HCT116 (cell line): ENCODE measurements around the gene BORCS5. TPM values are rescaled to one million over a fixed set of nuclear protein-coding genes. Genes with fewer than 3 reads are reported as not detected.

Source experiments
- ATAC-seq: fragments of 200-7000 bp; cut with Tn5 transposase; 2 replicates; pipeline ENCODE4 v1.9.1; 2020; ENCODE audit warnings: mild to moderate bottlenecking, moderate library complexity
- BruUV-seq: library from RNA; stranded (reverse); fragments of 400-500 nt; replicated peaks from 2 replicates; lab custom pipeline; 2021; lab: Mats Ljungman, UMichigan
- CTCF ChIA-PET: fragments of 300-600 bp; sonication (Branson Sonifier 250); formaldehyde crosslinking; loops from one replicate; lab custom pipeline; 2021; ENCODE audit warnings: antibody characterized with exemption; lab: Charles Lee
- POLR2A ChIA-PET: fragments of 300-600, 350-600 bp; sonication (Branson Sonifier 250); formaldehyde crosslinking; loops from one replicate; lab custom pipeline; 2021; ENCODE audit warnings: antibody characterized with exemption; lab: Charles Lee
- RAD21 ChIA-PET, 2 experiments: fragments of 300-600 bp; sonication (Branson Sonifier 250); formaldehyde crosslinking; loops; one replicate each; lab custom pipeline; 2023; ENCODE audit warnings: low total read pairs in 2 of 2; ENCODE audit not compliant: uncharacterized antibody in 2 of 2, unreplicated experiment in 2 of 2, low non-redundant PET in 1 of 2; lab: Charles Lee
- DNase-seq: peaks from one replicate; pipeline ENCODE4 v3.0.0-alpha.2; 2010; ENCODE audit warnings: low read depth, low spot score
- H2AFZ ChIP-seq: fragments of 200-600 bp; shearing (Covaris generic), sonication (generic); 2 replicates; pipeline ENCODE4 v1.6.1; 2017; ENCODE audit warnings: low read depth, mixed run types, mixed read lengths, antibody characterized with exemption, low read length; ENCODE audit not compliant: poor library complexity, severe bottlenecking
- H3K27ac ChIP-seq: 2 replicates; pipeline ENCODE4 v1.5.1; 2012; ENCODE audit warnings: low read depth, low read length
- H3K27me3 ChIP-seq: fragments of 200-600 bp; sonication (generic); 2 replicates; pipeline ENCODE4 v1.6.1; 2016; ENCODE audit warnings: mixed run types, low read length, mixed read lengths; ENCODE audit not compliant: insufficient read depth
- H3K36me3 ChIP-seq, 2 experiments: fragments of 200-500 bp in 1 of 2; fragments of 200-600 bp in 1 of 2; sonication (Bioruptor generic) in 1 of 2; sonication (generic) in 1 of 2; 2 replicates each; pipeline versions ENCODE4 v1.5.1 to v1.6.1; 2014 to 2016; ENCODE audit warnings: low read length in 2 of 2, inconsistent platforms in 1 of 2, mixed read lengths in 1 of 2, mixed run types in 1 of 2; ENCODE audit not compliant: insufficient read depth in 2 of 2, control insufficient read depth in 1 of 2
- H3K4me1 ChIP-seq, 2 experiments: fragments of 200-600 bp in 1 of 2; sonication (generic) in 1 of 2; 2 replicates each; pipeline versions ENCODE4 v1.5.1 to v1.6.1; 2012 to 2017; ENCODE audit warnings: low read length in 2 of 2, inconsistent platforms in 1 of 2, mild to moderate bottlenecking in 1 of 2, mixed read lengths in 1 of 2, mixed run types in 1 of 2, moderate library complexity in 1 of 2; ENCODE audit not compliant: insufficient read depth in 2 of 2, control insufficient read depth in 1 of 2
- H3K4me2 ChIP-seq: fragments of 200-600 bp; sonication (generic); 2 replicates; pipeline ENCODE4 v1.6.1; 2017; ENCODE audit warnings: mixed run types, low read length, mixed read lengths
- H3K4me3 ChIP-seq, 2 experiments: fragments of 200-600 bp in 1 of 2; sonication (generic) in 1 of 2; replicated peaks in 1 of 2; 2 replicates each; pipeline ENCODE4 v1.5.1; 2011 to 2016; ENCODE audit warnings: low read length in 2 of 2, control low read depth in 1 of 2, low read depth in 1 of 2, mild to moderate bottlenecking in 1 of 2, mixed read lengths in 1 of 2, mixed run types in 1 of 2
- H3K79me2 ChIP-seq: fragments of 200-600 bp; sonication (generic); 2 replicates; pipeline ENCODE4 v1.6.1; 2017; ENCODE audit warnings: mild to moderate bottlenecking, mixed run types, low read length, moderate library complexity, mixed read lengths; ENCODE audit not compliant: insufficient read depth
- H3K9ac ChIP-seq: fragments of 200-600 bp; sonication (generic); 2 replicates; pipeline ENCODE4 v1.6.1; 2016; ENCODE audit warnings: low read length, mixed read lengths
- H3K9me2 ChIP-seq: fragments of 200-600 bp; sonication (generic), shearing (Covaris generic); 2 replicates; pipeline ENCODE4 v1.6.1; 2017; ENCODE audit warnings: mixed run types, mild to moderate bottlenecking, moderate library complexity; ENCODE audit not compliant: insufficient read depth
- H3K9me3 ChIP-seq, 2 experiments: fragments of 200-500 bp in 1 of 2; fragments of 200-600 bp in 1 of 2; sonication (Bioruptor generic) in 1 of 2; sonication (generic) in 1 of 2; 2 replicates each; pipeline ENCODE4 v1.6.1; 2014 to 2017; ENCODE audit warnings: low read length in 2 of 2, mixed read lengths in 2 of 2, inconsistent platforms in 1 of 2, low read depth in 1 of 2, mild to moderate bottlenecking in 1 of 2, mixed run types in 1 of 2, moderate library complexity in 1 of 2; ENCODE audit not compliant: control insufficient read depth in 1 of 2, insufficient read depth in 1 of 2
- H4K20me1 ChIP-seq: fragments of 200-600 bp; sonication (generic), shearing (Covaris generic); 2 replicates; pipeline ENCODE4 v1.6.1; 2017; ENCODE audit warnings: mixed run types, mild to moderate bottlenecking, moderate library complexity; ENCODE audit not compliant: insufficient read depth
- CBX3 ChIP-seq: IDR thresholded peaks from 2 replicates; pipeline ENCODE4 v1.6.1; 2012; ENCODE audit warnings: low read depth
- CTCF ChIP-seq, 3 experiments: fragments of 200-600 bp in 1 of 3; sonication (generic) in 1 of 3; IDR thresholded peaks in 2 of 3; conservative IDR thresholded peaks in 1 of 3; 2 replicates each; pipeline ENCODE4 v1.5.1; 2012 to 2017; ENCODE audit warnings: low read depth in 2 of 3, low read length in 2 of 3, antibody characterized with exemption in 1 of 3, borderline replicate concordance in 1 of 3, control low read depth in 1 of 3, mild to moderate bottlenecking in 1 of 3, mixed read lengths in 1 of 3, mixed run types in 1 of 3, moderate library complexity in 1 of 3; ENCODE audit not compliant: insufficient read depth in 1 of 3
- EGR1 ChIP-seq: IDR thresholded peaks from 2 replicates; pipeline ENCODE4 v1.6.1; 2012; ENCODE audit warnings: low read depth
- ELF1 ChIP-seq: IDR thresholded peaks from 2 replicates; pipeline ENCODE4 v1.6.1; 2012; ENCODE audit warnings: low read depth, borderline replicate concordance
- EZH2 ChIP-seq: fragments of 200-600 bp; sonication (generic); IDR thresholded peaks from 2 replicates; pipeline ENCODE4 v1.6.1; 2017; ENCODE audit warnings: antibody characterized with exemption, mixed run types
- EZH2phosphoT487 ChIP-seq: fragments of 200-600 bp; IDR thresholded peaks from 2 replicates; pipeline ENCODE4 v1.6.1; 2018; ENCODE audit warnings: antibody characterized with exemption, borderline replicate concordance
- FOSL1 ChIP-seq: IDR thresholded peaks from 2 replicates; pipeline ENCODE4 v1.6.1; 2012; ENCODE audit warnings: low read depth
- JUND ChIP-seq: IDR thresholded peaks from 2 replicates; pipeline ENCODE4 v1.6.1; 2012
- POLR2AphosphoS5 ChIP-seq: IDR thresholded peaks from 2 replicates; pipeline ENCODE4 v1.6.1; 2011; ENCODE audit warnings: mild to moderate bottlenecking, low read depth, low read length, moderate library complexity
- SIN3A ChIP-seq: IDR thresholded peaks from 2 replicates; pipeline ENCODE4 v1.6.1; 2012; ENCODE audit warnings: low read depth
- SP1 ChIP-seq: IDR thresholded peaks from 2 replicates; pipeline ENCODE4 v1.6.1; 2012; ENCODE audit warnings: low read depth
- ZBTB33 ChIP-seq: IDR thresholded peaks from 2 replicates; pipeline ENCODE4 v1.6.1; 2011; ENCODE audit warnings: mild to moderate bottlenecking, low read length, moderate library complexity; ENCODE audit not compliant: insufficient replicate concordance; ENCODE audit errors: extremely low read depth
- ZNF274 ChIP-seq: fragments of 200-500 bp; sonication (Bioruptor generic); IDR thresholded peaks from 2 replicates; pipeline ENCODE4 v1.6.1; 2014; ENCODE audit warnings: mild to moderate bottlenecking, low read depth, low read length, inconsistent platforms
- intact Hi-C: fragments of 100-400 bp; cut with micrococcal nuclease; formaldehyde crosslinking; loops from 2 replicates; pipeline ENCODE4 v1.10.0; 2022
- total RNA-seq: library from RNA; stranded (reverse); gene quantifications from one replicate; pipeline ENCODE4 v1.2.1, GENCODE V29; 2021; ENCODE audit not compliant: unreplicated experiment
- TF ChIP-seq, protein P1 (sequence below): IDR thresholded peaks from 2 replicates; pipeline ENCODE4 v1.6.1; 2012

Gene BORCS5
- total RNA-seq, 1 experiment from 2014 or later: 8.7 TPM

- no peak overlapping the region for H3K27ac ChIP-seq
- intact Hi-C loops: no loop called here
- H3K4me2 ChIP-seq: no peak overlapping the region
- no peaks in the 10 kb centered on the region for H3K79me2 ChIP-seq
- no peak overlapping the region for H2AFZ ChIP-seq
- H3K9me2 ChIP-seq: no peaks in the 10 kb centered on the region
- H3K4me1 ChIP-seq: no peaks in the 10 kb centered on the region
- H3K9ac ChIP-seq: no peak overlapping the region
- no TSS peak for BruUV-seq
- ChIA-PET RAD21 (no interaction called here), POLR2A (no interaction called here), CTCF (no interaction called here)
- no peaks in the 10 kb centered on the region for H4K20me1 ChIP-seq
- H3K27me3 ChIP-seq: no peaks in the 10 kb centered on the region
- no peaks in the 10 kb centered on the region for H3K9me3 ChIP-seq
- ATAC-seq: no peak
- no peaks in the 10 kb centered on the region for H3K36me3 ChIP-seq
- TF ChIP-seq FOSL1 (no peak), EGR1 (no peak)
- DNase-seq: no peak
- H3K4me3 ChIP-seq: no peak overlapping the region
Observed at GRCh38 chr12:12406762-12407161, 49.9 kb downstream of the BORCS5 start.

GRCh38 chr12:12408265-12408690 lies 51.4 kb downstream of the BORCS5 start:
- H2AFZ ChIP-seq: no peak overlapping the region
- H3K27ac ChIP-seq: no peak overlapping the region
- ATAC-seq: no peak
- no peak overlapping the region for H3K4me2 ChIP-seq
- H3K27me3 ChIP-seq: no peaks in the 10 kb centered on the region
- H3K9me3 ChIP-seq: no peaks in the 10 kb centered on the region
- H3K36me3 ChIP-seq: no peaks in the 10 kb centered on the region
- ChIA-PET CTCF (no interaction called here), RAD21 (no interaction called here), POLR2A (no interaction called here)
- no peaks in the 10 kb centered on the region for H3K4me1 ChIP-seq
- no peak overlapping the region for H3K4me3 ChIP-seq
- no peak for DNase-seq
- intact Hi-C loops: no loop called here
- BruUV-seq: no TSS peak
- H3K79me2 ChIP-seq: no peaks in the 10 kb centered on the region
- no peak overlapping the region for H3K9ac ChIP-seq
- no peaks in the 10 kb centered on the region for H4K20me1 ChIP-seq
- no peaks in the 10 kb centered on the region for H3K9me2 ChIP-seq
- no peak for TF ChIP-seq ZNF274
- no peak for TF ChIP-seq EZH2phosphoT487
- TF ChIP-seq SP1: no peak
- no peak for TF ChIP-seq EGR1
- TF ChIP-seq SIN3A: no peak
- TF ChIP-seq CTCF (IDR thresholded peaks at IDR 0.05 in 2 of 3, conservative IDR thresholded peaks at IDR 0.05 in 1 of 3; ENCODE audit: borderline replicate concordance in 1 of 3, insufficient read depth in 1 of 3, low read depth in 2 of 3, low read length in 2 of 3): no peak
- no peak for TF ChIP-seq ZBTB33
- TF ChIP-seq EZH2: no peak
- TF ChIP-seq, protein P1, sequence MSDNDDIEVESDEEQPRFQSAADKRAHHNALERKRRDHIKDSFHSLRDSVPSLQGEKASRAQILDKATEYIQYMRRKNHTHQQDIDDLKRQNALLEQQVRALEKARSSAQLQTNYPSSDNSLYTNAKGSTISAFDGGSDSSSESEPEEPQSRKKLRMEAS: no peak
- no peak for TF ChIP-seq JUND
- TF ChIP-seq ELF1: no peak
- no peak for TF ChIP-seq POLR2AphosphoS5
- TF ChIP-seq CBX3: no peak
